ENCODE results near the gene SPO11. TPM values are rescaled to one million over a fixed set of nuclear protein-coding genes. Genes with fewer than 3 reads are reported as not detected.

The SPO11 gene
- total RNA-seq, 3 donors from 2014 or later (not counting 1 experiment from before 2014, with no cell fraction given): not detected

DNA sequence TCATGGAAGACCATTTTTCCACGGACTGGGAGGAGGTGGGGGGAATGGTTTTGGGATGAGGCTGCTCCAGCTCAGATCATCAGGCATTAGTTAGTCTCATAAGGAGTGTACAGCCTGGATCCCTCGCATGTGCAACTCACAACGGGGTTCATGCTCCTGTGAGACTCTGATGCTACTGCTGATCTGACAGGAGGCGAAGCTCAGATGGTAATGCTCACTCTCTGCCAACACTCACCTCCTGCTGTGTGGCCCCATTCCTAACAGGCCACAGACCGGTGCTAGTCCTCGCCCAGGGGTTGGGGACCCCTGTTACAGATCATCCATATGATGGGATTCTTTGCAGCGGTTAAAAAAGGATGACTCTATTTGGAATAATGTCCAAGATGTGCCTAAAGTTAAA is 35.6 kb upstream of the SPO11 start:
- TF ChIP-seq, protein P1, sequence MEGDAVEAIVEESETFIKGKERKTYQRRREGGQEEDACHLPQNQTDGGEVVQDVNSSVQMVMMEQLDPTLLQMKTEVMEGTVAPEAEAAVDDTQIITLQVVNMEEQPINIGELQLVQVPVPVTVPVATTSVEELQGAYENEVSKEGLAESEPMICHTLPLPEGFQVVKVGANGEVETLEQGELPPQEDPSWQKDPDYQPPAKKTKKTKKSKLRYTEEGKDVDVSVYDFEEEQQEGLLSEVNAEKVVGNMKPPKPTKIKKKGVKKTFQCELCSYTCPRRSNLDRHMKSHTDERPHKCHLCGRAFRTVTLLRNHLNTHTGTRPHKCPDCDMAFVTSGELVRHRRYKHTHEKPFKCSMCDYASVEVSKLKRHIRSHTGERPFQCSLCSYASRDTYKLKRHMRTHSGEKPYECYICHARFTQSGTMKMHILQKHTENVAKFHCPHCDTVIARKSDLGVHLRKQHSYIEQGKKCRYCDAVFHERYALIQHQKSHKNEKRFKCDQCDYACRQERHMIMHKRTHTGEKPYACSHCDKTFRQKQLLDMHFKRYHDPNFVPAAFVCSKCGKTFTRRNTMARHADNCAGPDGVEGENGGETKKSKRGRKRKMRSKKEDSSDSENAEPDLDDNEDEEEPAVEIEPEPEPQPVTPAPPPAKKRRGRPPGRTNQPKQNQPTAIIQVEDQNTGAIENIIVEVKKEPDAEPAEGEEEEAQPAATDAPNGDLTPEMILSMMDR (IDR thresholded peaks at IDR 0.05): no peak
- Mint-ChIP-seq H3K9me3 (no peaks in the 10 kb centered on the region), H3K36me3 (no peaks in the 10 kb centered on the region), H3K4me3 (no peak overlapping the region), H3K4me1 (no peaks in the 10 kb centered on the region), H3K27me3 (ENCODE audit: low read depth in 2 of 2) (peaks cover 18 to 46% of the 10 kb centered on the region in 2 donors), H3K27ac (no peak overlapping the region)
- Histone ChIP-seq H3K27ac (ENCODE audit: low read length) (no peak overlapping the region), H3K4me3 (ENCODE audit: low read length) (no peak overlapping the region), H3K36me3 (ENCODE audit: control insufficient read depth, insufficient read depth, low read length) (no peaks in the 10 kb centered on the region), H3K9me3 (ENCODE audit: control insufficient read depth, insufficient read depth, low read length) (no peaks in the 10 kb centered on the region), H3K27me3 (ENCODE audit: control insufficient read depth, insufficient read depth, low read length) (no peaks in the 10 kb centered on the region), H3K4me1 (ENCODE audit: control insufficient read depth, insufficient read depth, low read length) (no peaks in the 10 kb centered on the region)
- ATAC-seq: no peak
- no peak for DNase-seq
- intact Hi-C loops (cut with micrococcal nuclease): no loop called here
- 71% methylated on average over 7 of the region's 7 CpGs for WGBS (ENCODE audit: insufficient coverage)

DNA sequence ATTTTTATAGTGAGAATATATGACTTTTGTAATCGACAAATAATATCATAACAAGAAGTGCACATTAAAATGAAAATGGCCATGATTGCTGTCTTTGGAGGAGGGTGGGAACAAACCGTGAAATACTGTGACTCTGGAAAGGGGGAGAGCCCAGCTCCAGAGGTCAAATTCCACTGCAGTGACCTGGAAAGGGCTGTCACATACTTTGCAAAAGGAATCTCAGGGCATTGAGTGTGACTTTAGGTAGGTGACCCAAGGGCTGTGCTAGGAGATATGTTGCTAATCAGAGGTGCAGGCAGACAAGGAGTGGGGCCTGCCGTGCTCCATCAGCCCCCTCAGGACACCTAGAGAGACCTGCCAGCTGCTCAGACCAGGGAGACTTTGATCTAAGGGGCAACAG is 35.1 kb upstream of the SPO11 start:
- Mint-ChIP-seq H3K27ac (no peak overlapping the region), H3K36me3 (no peaks in the 10 kb centered on the region), H3K9me3 (no peaks in the 10 kb centered on the region), H3K4me3 (no peak overlapping the region), H3K27me3 (ENCODE audit: low read depth in 2 of 2) (peaks cover 18 to 50% of the 10 kb centered on the region in 2 donors), H3K4me1 (no peaks in the 10 kb centered on the region)
- DNase-seq: no peak
- TF ChIP-seq, protein P1 (IDR thresholded peaks at IDR 0.05): no peak
- Histone ChIP-seq H3K4me1 (ENCODE audit: control insufficient read depth, insufficient read depth, low read length) (no peaks in the 10 kb centered on the region), H3K27me3 (ENCODE audit: control insufficient read depth, insufficient read depth, low read length) (no peaks in the 10 kb centered on the region), H3K36me3 (ENCODE audit: control insufficient read depth, insufficient read depth, low read length) (no peaks in the 10 kb centered on the region), H3K9me3 (ENCODE audit: control insufficient read depth, insufficient read depth, low read length) (no peaks in the 10 kb centered on the region), H3K4me3 (ENCODE audit: low read length) (no peak overlapping the region), H3K27ac (ENCODE audit: low read length) (no peak overlapping the region)
- ATAC-seq: no peak
- WGBS (ENCODE audit: insufficient coverage): 57% methylated on average over 2 of the region's 3 CpGs
- intact Hi-C loops (cut with micrococcal nuclease): no loop called here

DNA sequence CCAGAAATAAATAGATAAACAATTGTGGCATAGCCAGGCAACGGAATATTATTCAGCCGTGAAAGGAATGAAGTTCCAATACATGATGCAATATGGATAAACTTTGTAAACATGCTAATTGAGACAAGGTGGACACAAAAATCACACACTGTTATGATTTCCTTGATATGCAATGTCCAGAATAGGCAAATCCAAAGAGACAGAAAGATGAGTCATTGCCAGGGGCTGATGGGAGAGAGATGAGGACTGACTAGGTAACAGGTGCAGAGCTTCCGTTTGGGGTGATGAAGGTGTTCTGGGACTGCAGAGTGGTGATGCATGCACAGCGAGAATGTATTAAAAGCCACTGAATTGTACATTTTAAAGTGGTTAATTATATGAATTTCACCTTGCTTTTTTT is 31.1 kb upstream of the SPO11 start:
- ATAC-seq: no peak
- Mint-ChIP-seq H3K9me3 (no peaks in the 10 kb centered on the region), H3K27me3 (ENCODE audit: low read depth in 2 of 2) (peaks cover 13 to 26% of the 10 kb centered on the region in 2 donors), H3K4me1 (no peaks in the 10 kb centered on the region), H3K27ac (no peak overlapping the region), H3K36me3 (no peaks in the 10 kb centered on the region), H3K4me3 (no peak overlapping the region)
- WGBS (ENCODE audit: insufficient coverage): 91% methylated on average over 3 of the region's 4 CpGs
- Histone ChIP-seq H3K4me3 (ENCODE audit: low read length) (no peak overlapping the region), H3K36me3 (ENCODE audit: control insufficient read depth, insufficient read depth, low read length) (no peaks in the 10 kb centered on the region), H3K9me3 (ENCODE audit: control insufficient read depth, insufficient read depth, low read length) (no peaks in the 10 kb centered on the region), H3K27ac (ENCODE audit: low read length) (no peak overlapping the region), H3K27me3 (ENCODE audit: control insufficient read depth, insufficient read depth, low read length) (no peaks in the 10 kb centered on the region), H3K4me1 (ENCODE audit: control insufficient read depth, insufficient read depth, low read length) (no peaks in the 10 kb centered on the region)
- intact Hi-C loops (cut with micrococcal nuclease): no loop called here
- TF ChIP-seq, protein P1 (IDR thresholded peaks at IDR 0.05): no peak
- DNase-seq: no peak

DNA sequence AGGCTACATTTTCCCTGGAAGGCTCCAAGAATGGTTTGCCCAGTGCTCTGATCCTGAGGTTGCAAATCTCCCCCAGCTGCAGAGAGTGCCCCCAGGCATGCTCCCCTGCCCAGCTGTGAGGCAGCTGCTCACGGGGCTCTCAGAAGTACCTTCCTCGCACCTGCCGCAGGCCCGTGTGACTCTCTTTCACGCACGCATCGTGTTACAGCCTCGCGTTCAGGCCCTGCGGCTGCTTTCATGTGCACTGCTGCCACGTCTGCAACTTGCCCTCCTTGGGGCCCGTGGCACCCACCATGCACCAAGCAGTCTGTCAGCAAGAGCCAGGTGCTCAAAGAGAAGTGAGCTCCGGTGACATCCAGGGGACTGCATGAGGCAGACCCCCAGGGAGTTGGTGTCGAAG is 28.6 kb upstream of the SPO11 start:
- 71% methylated on average over 14 of the region's 14 CpGs for WGBS (ENCODE audit: insufficient coverage)
- ATAC-seq (no peak), DNase-seq (no peak)
- H3K9me3 ChIP-seq (ENCODE audit: control insufficient read depth, insufficient read depth, low read length): no peaks in the 10 kb centered on the region
- Mint-ChIP-seq H3K4me3 (no peak overlapping the region), H3K4me1 (no peaks in the 10 kb centered on the region), H3K27ac (no peak overlapping the region), H3K36me3 (no peaks in the 10 kb centered on the region), H3K9me3 (no peaks in the 10 kb centered on the region), H3K27me3 (ENCODE audit: low read depth in 2 of 2) (peaks cover 12 to 13% of the 10 kb centered on the region in 2 donors)
- no peaks in the 10 kb centered on the region for H3K4me1 ChIP-seq (ENCODE audit: control insufficient read depth, insufficient read depth, low read length)
- H3K36me3 ChIP-seq (ENCODE audit: control insufficient read depth, insufficient read depth, low read length): no peaks in the 10 kb centered on the region
- no peak overlapping the region for H3K4me3 ChIP-seq (ENCODE audit: low read length)
- intact Hi-C loops (cut with micrococcal nuclease): no loop called here
- H3K27ac ChIP-seq (ENCODE audit: low read length): no peak overlapping the region
- TF ChIP-seq, protein P1 (IDR thresholded peaks at IDR 0.05): no peak
- no peaks in the 10 kb centered on the region for H3K27me3 ChIP-seq (ENCODE audit: control insufficient read depth, insufficient read depth, low read length)

All from natural killer cell (primary cell).